ENCODE measurements around the gene PAMR1.

DNA sequence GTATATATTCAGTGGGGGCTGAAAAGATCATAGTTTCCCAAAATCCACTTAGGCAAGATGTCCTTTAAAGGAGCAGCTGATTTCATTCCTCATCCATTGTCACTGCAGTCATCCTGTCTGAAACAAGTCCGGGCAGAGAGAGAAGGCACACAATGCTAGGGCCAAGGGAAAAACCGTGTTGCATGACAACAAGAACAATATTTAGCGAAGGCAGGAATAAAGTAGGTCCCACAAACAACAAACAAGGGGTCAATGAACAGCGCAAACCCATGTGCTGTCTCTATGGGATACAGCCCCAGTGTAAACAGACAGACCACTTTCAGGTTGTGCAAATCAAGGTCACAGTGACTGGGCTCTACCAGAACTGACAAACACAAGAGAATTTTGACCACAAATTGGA is 9.0 kb downstream of the PAMR1 start:
- no peak for TF ChIP-seq POLR2A (IDR thresholded peaks at IDR 0.05; ENCODE audit: low read depth, low read length)
- TF ChIP-seq, protein P1, sequence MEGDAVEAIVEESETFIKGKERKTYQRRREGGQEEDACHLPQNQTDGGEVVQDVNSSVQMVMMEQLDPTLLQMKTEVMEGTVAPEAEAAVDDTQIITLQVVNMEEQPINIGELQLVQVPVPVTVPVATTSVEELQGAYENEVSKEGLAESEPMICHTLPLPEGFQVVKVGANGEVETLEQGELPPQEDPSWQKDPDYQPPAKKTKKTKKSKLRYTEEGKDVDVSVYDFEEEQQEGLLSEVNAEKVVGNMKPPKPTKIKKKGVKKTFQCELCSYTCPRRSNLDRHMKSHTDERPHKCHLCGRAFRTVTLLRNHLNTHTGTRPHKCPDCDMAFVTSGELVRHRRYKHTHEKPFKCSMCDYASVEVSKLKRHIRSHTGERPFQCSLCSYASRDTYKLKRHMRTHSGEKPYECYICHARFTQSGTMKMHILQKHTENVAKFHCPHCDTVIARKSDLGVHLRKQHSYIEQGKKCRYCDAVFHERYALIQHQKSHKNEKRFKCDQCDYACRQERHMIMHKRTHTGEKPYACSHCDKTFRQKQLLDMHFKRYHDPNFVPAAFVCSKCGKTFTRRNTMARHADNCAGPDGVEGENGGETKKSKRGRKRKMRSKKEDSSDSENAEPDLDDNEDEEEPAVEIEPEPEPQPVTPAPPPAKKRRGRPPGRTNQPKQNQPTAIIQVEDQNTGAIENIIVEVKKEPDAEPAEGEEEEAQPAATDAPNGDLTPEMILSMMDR (IDR thresholded peaks at IDR 0.05; ENCODE audit: extremely low read depth in 1 of 2, insufficient read depth in 1 of 2, low read depth in 1 of 2, low read length in 2 of 2), result no peak
- no peak for TF ChIP-seq EZH2 (IDR thresholded peaks at IDR 0.05; ENCODE audit: borderline replicate concordance, low read depth, low read length, severe bottlenecking)
- no peak for TF ChIP-seq JUN (IDR thresholded peaks at IDR 0.05; ENCODE audit: borderline replicate concordance, insufficient read depth, insufficient read length, low read depth)
